ENCODE data around the gene RAB11B.
A peak's percentile ranks its signal among the peaks of the same experiment; 100 is the strongest.
"Not testable (repeated sequence)": the region's sequence is repeated elsewhere in the genome, so short reads cannot be mapped to it uniquely, and the experiment has no call there.

Gene RAB11B

DNA sequence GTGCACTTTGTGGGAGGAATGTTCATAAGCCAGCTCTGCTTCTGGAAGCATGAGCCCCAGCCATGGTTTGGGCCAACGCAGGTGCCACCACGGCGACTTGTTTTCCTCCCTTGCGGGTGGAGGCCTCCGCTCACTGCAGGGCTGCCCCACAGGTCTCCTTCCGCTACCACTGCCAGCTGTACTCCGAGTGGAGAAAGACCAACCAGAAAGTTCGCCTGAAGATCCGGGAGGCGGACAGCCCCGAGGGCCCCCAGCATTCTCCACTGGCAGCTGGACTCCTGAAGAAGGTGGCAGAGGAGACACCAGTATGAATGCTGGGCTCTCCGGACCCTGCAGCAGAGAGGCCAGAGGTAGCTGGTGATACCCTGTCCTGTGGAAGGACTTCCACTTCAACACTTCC lies 48.1 kb downstream of the RAB11B start:
- Histone ChIP-seq H3K4me1 (ENCODE audit: control insufficient read depth, insufficient read depth, low read length) (peaks cover 10% of the 10 kb centered on the region), H3K27me3 (ENCODE audit: control insufficient read depth, insufficient read depth, low read length) (no peaks in the 10 kb centered on the region), H3K27ac (ENCODE audit: low read depth, low read length) (no peak overlapping the region), H3K36me3 (ENCODE audit: control insufficient read depth, insufficient read depth, low read length) (no peaks in the 10 kb centered on the region), H3K4me3 (ENCODE audit: low read depth, low read length) (no peak overlapping the region), H3K9ac (ENCODE audit: low read length) (no peak overlapping the region), H3K9me3 (ENCODE audit: control insufficient read depth, insufficient read depth, low read depth, low read length) (no peaks in the 10 kb centered on the region)

DNA sequence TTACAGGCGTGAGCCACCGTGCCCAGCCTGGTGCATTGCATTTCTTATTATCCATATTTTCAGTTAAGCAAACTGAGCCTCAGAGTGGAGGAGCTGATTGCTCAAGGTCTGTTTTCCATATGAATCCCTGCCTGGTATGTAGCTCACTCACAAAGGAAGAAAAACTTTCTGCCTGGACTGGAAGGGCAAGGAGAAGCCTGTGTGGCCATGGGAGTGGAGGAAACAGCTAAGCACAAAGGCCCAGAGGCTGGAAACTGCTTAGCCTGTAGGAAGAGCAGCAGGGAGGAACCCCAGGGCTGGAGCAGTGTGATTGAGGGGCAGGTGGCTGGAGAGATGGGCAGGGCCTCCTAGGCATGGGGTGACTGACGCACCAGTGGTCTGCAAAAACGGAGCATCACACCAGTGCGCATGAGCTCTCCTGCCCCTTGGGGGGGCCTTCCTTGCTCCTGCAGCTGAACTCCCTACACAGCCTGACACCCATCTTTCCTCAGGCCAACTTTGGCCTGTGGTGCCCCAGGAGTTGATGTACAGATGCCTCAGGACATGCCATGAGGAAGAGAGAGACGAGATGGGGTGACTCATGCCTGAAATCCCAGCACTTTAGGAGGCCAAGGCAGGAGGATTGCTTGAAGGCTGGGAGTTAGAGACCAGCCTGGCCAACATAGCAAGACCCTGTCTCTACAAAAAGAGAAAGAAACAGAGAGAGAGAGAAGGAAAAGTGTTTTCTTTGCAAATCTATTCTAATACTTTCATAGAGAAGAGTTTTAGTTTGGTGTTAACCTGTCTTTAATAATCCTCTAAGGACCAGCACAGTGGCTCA lies 51.8 kb downstream of the RAB11B start:
- Histone ChIP-seq H3K9me3 (ENCODE audit: control insufficient read depth, insufficient read depth, low read depth, low read length) (no peaks in the 10 kb centered on the region), H3K36me3 (ENCODE audit: control insufficient read depth, insufficient read depth, low read length) (peaks cover 9% of the 10 kb centered on the region), H3K9ac (ENCODE audit: low read length) (no peak overlapping the region), H3K27me3 (ENCODE audit: control insufficient read depth, insufficient read depth, low read length) (no peaks in the 10 kb centered on the region), H3K4me3 (ENCODE audit: low read depth, low read length) (no peak overlapping the region), H3K4me1 (ENCODE audit: control insufficient read depth, insufficient read depth, low read length) (peaks cover 16% of the 10 kb centered on the region), H3K27ac (ENCODE audit: low read depth, low read length) (peak overlapping the region; percentile 55; the same call in 1 of the 2 replicates)

DNA sequence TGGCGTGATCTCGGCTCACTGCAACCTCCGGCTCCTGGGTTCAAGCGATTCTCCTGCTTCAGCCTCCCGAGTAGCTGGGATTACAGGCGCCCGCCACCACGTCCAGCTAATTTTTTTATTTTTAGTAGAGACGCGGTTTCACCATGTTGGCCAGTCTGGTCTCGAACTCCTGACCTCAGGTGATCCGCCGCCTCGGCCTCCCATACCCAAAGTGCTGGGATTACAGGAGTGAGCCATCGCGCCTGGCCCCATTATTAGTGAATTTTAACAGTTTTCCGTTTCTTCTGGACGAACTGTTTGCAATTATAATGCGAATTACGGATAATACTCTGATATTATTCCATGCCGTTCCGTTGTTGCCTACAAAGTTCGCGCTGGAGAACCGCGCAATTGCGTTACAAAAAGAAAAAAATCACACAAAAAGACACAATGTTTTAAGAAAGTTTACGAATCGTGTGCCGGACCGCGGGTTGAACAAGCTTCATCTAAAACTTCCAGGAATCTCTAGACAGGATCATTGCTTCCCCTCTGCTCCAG lies 54.0 kb downstream of the RAB11B start:
- H3K36me3 ChIP-seq (ENCODE audit: control insufficient read depth, insufficient read depth, low read length): peaks cover 14% of the 10 kb centered on the region
- H3K4me3 ChIP-seq (ENCODE audit: low read depth, low read length): peak overlapping the region; percentile 95
- H3K4me1 ChIP-seq (ENCODE audit: control insufficient read depth, insufficient read depth, low read length): peaks cover 31% of the 10 kb centered on the region
- H3K9me3 ChIP-seq (ENCODE audit: control insufficient read depth, insufficient read depth, low read depth, low read length); H3K27me3 ChIP-seq (ENCODE audit: control insufficient read depth, insufficient read depth, low read length): not testable (repeated sequence)
- peak overlapping the region; percentile 98 for H3K9ac ChIP-seq (ENCODE audit: low read length)
- peak overlapping the region; percentile 21; the same call in 1 of the 2 replicates for H3K27ac ChIP-seq (ENCODE audit: low read depth, low read length)

DNA sequence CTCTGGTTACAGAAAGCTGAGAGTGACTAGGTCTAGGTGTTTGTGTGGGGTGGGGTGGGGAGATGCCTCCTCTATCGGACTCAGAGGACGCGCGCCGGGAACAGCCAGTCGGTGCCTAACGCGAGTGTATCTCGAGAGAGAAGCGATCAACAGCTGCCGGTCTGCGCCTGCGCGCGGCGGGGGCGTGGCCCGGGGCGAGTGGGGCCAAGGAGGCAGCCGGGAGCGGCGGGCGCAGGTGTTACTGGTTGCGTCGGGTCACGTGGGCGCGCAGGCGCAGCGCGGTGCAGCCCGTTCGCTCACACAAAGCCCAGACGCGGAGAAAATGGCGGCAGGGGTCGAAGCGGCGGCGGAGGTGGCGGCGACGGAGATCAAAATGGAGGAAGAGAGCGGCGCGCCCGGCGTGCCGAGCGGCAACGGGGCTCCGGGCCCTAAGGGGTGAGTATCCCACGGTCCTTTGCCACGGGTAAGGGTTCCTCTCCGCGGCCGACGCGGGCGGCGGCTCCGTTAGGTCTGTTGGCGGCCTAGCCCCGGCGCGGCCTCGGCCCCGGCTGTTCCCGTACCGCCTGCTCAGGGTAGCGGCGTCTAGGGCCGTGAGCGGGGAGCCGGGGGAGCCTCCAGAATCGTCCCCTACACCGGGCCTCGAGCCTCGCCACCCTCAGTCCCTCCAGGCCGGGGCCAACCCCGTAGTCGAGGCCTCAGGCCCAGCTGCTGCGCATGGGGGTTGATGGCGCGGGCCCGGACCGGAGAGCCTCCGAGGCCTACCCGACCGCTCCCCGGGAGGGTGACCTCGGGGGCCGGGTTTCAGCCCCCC lies 54.7 kb downstream of the RAB11B start, which contains the start of gene HNRNPM:
Gene HNRNPM, plus strand, starts transcription at position 299 of the 811 bp plus-strand sequence. Its CDS starts 24 bp downstream, at position 323.
- Histone ChIP-seq H3K36me3 (ENCODE audit: control insufficient read depth, insufficient read depth, low read length) (peaks cover 16% of the 10 kb centered on the region), H3K4me3 (ENCODE audit: low read depth, low read length) (peak within 1 kb of the TSS; percentile 95), H3K27ac (ENCODE audit: low read depth, low read length) (peak within 1 kb of the TSS; percentile 99), H3K9me3 (ENCODE audit: control insufficient read depth, insufficient read depth, low read depth, low read length) (no peaks in the 10 kb centered on the region), H3K27me3 (ENCODE audit: control insufficient read depth, insufficient read depth, low read length) (no peaks in the 10 kb centered on the region), H3K4me1 (ENCODE audit: control insufficient read depth, insufficient read depth, low read length) (peaks cover 36% of the 10 kb centered on the region), H3K9ac (ENCODE audit: low read length) (peak within 1 kb of the TSS; percentile 98)

DNA sequence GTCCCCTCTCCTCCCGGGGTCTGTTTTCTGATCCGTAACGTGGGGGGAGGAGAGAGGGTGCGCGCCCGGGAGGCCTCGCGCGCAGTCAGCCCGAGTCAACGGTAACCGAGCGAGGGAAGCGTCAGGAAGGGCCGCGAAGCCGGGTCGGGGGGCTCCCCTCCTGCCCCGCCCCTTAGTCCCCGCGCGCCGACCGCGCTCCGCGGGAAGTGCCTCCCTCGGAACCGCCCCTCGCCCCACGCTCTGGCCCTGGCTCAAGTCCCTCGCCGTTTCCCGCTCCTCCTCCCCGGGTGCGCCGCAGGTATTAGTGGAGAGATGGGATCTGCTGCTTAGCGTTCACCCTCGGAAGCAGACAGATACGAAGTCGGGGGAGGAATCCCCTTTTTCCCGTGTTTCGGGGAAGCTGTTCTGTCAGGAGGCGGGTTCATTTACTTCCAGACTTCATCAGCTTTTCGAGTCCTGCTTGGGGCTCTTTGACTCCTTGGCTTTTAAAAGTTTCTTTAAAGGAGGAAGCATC lies 55.4 kb downstream of the RAB11B start:
- Histone ChIP-seq H3K27ac (ENCODE audit: low read depth, low read length) (peak overlapping the region; percentile 99), H3K4me3 (ENCODE audit: low read depth, low read length) (peak overlapping the region; percentile 95), H3K27me3 (ENCODE audit: control insufficient read depth, insufficient read depth, low read length) (no peaks in the 10 kb centered on the region), H3K36me3 (ENCODE audit: control insufficient read depth, insufficient read depth, low read length) (peaks cover 16% of the 10 kb centered on the region), H3K9ac (ENCODE audit: low read length) (peak overlapping the region; percentile 98), H3K4me1 (ENCODE audit: control insufficient read depth, insufficient read depth, low read length) (peaks cover 41% of the 10 kb centered on the region), H3K9me3 (ENCODE audit: control insufficient read depth, insufficient read depth, low read depth, low read length) (no peaks in the 10 kb centered on the region)

DNA sequence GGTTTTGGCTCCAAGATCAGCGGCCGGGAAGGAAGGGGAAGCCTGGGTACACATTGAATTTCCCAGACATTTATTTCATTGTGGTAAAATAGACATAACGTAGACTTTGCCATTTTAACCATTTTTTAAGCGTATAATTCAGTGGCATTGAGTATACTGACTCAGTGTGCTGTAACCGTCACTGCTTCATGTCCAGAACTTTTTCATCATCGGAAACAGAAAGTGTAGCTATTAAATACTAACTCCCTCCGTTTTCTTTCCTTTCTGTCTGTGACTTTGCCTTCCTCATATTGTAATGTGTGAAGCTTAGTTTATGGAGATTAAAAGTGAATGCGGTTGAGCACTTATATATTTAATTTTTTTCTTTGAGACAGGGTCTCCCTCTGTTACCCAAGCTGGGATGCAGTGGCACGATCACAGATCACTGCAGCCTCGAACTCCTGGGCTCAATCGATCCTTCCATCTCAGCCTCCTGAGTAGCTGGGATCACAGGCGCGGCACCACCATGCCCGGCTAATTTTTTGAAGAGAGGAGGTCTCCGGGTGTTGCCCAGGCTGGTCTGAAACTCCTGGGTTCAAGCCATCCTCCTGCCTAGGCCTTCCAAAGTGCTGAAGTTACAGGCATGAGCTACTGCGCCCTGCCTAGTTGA lies 56.0 kb downstream of the RAB11B start:
- Histone ChIP-seq H3K9me3 (ENCODE audit: control insufficient read depth, insufficient read depth, low read depth, low read length) (no peaks in the 10 kb centered on the region), H3K27me3 (ENCODE audit: control insufficient read depth, insufficient read depth, low read length) (no peaks in the 10 kb centered on the region), H3K9ac (ENCODE audit: low read length) (peak overlapping the region; percentile 98), H3K4me3 (ENCODE audit: low read depth, low read length) (peak overlapping the region; percentile 95), H3K36me3 (ENCODE audit: control insufficient read depth, insufficient read depth, low read length) (peaks cover 16% of the 10 kb centered on the region), H3K27ac (ENCODE audit: low read depth, low read length) (no peak overlapping the region; the same call in 1 of the 2 replicates), H3K4me1 (ENCODE audit: control insufficient read depth, insufficient read depth, low read length) (peaks cover 41% of the 10 kb centered on the region)

DNA sequence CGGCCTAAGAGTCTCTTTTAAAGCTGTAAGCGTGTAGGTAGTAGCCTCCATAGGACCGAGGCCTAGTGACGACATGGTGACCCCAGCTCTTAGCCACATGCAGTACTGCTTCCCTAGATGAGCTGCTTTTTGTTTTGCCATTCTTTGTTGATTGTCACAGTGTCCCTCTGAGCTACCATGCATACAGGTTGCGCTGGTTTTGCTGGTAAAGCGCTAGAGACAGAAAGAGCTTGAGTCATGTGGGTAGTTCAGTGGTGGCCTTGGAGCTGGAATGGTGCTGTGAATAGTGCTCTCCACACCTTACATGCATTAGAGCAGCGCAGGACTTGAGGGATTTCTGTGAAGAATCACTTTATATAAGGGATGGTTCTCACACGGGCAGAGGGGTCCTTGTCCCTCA lies 59.7 kb downstream of the RAB11B start:
- Histone ChIP-seq H3K4me3 (ENCODE audit: low read depth, low read length) (peak overlapping the region; percentile 3), H3K9me3 (ENCODE audit: control insufficient read depth, insufficient read depth, low read depth, low read length) (no peaks in the 10 kb centered on the region), H3K27ac (ENCODE audit: low read depth, low read length) (no peak overlapping the region), H3K4me1 (ENCODE audit: control insufficient read depth, insufficient read depth, low read length) (peaks cover 47% of the 10 kb centered on the region), H3K36me3 (ENCODE audit: control insufficient read depth, insufficient read depth, low read length) (peaks cover 34% of the 10 kb centered on the region), H3K27me3 (ENCODE audit: control insufficient read depth, insufficient read depth, low read length) (no peaks in the 10 kb centered on the region), H3K9ac (ENCODE audit: low read length) (no peak overlapping the region)

DNA sequence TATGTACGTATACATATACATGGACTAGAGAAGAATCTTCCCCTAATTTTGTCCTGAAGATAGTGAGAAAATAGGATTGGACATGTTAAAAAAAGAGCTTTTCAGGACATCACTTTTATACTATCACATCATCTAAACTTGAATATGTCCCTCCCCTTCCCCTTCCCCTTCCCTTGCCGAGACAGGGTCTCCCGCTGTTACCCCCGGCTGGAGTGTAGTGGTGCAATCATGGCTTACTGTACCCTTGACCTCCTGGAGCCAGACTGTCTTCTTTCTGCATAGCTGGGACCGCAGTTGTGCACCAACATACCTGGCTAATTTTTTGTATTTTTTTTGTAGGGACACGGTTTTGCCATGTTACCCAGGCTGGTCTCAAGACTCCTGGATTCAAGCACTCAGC lies 61.2 kb downstream of the RAB11B start:
- no peak overlapping the region for H3K9ac ChIP-seq (ENCODE audit: low read length)
- H3K36me3 ChIP-seq (ENCODE audit: control insufficient read depth, insufficient read depth, low read length): peaks cover 44% of the 10 kb centered on the region
- H3K4me1 ChIP-seq (ENCODE audit: control insufficient read depth, insufficient read depth, low read length): peaks cover 56% of the 10 kb centered on the region
- H3K9me3 ChIP-seq (ENCODE audit: control insufficient read depth, insufficient read depth, low read depth, low read length): no peaks in the 10 kb centered on the region
- no peaks in the 10 kb centered on the region for H3K27me3 ChIP-seq (ENCODE audit: control insufficient read depth, insufficient read depth, low read length)
- H3K4me3 ChIP-seq (ENCODE audit: low read depth, low read length): no peak overlapping the region
- H3K27ac ChIP-seq (ENCODE audit: low read depth, low read length): peak overlapping the region; percentile 42; the same call in 1 of the 2 replicates

DNA sequence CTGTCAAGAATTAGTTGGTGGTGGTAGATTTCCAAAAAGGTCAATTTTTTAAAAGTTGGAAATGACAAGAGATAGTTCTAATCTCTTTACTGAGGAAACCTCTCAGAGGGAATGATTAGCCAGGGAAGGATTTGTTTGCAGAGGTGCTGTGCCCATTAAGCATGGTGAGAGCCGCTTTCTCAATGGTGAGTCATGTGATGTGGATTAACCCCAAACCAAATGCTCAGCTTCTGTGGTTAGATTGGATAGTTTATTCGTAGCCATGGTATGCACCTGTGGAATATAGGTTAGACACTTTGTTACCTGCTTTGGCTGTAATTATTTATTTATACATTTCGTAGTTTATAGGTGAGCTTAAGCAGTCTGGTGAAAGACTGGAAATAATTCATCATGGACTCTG lies 61.7 kb downstream of the RAB11B start:
- Histone ChIP-seq H3K36me3 (ENCODE audit: control insufficient read depth, insufficient read depth, low read length) (peaks cover 44% of the 10 kb centered on the region), H3K4me1 (ENCODE audit: control insufficient read depth, insufficient read depth, low read length) (peaks cover 55% of the 10 kb centered on the region), H3K27ac (ENCODE audit: low read depth, low read length) (peak overlapping the region; percentile 42; the same call in 1 of the 2 replicates)

DNA sequence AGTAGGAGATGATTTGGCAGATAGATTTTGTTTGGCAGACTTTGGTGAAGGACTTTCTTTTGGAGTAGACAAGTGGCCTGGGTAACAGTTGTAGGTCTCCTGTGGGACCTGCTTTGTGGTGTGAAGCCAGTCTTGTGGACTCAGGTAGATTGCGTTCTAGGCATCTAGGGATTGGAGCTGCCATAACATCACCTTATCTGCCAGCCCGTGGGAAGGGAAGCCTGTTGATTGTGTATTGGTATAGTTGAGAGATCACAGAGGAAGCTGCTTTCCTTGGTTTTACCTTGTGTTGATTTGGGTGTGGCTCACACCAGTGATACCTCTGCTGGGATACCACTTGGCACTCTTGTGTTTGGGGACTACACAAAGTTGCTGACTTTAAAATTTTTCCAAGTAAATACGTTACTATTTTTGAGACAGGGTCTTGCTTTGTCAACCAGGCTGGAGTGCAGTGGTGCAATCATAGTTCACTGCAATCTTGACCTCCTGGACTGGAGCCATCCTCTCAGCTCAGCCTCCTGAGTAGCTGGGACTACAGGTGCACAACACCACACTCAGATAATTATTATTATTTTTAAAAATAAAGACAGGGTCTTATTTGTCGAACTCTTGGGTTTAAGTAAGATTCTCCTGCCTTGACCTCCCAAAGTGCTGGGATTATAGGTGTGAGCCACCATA lies 62.4 kb downstream of the RAB11B start:
- peaks cover 52% of the 10 kb centered on the region for H3K4me1 ChIP-seq (ENCODE audit: control insufficient read depth, insufficient read depth, low read length)
- no peak overlapping the region for H3K4me3 ChIP-seq (ENCODE audit: low read depth, low read length)
- H3K36me3 ChIP-seq (ENCODE audit: control insufficient read depth, insufficient read depth, low read length): peaks cover 45% of the 10 kb centered on the region
- no peak overlapping the region for H3K9ac ChIP-seq (ENCODE audit: low read length)
- no peaks in the 10 kb centered on the region for H3K27me3 ChIP-seq (ENCODE audit: control insufficient read depth, insufficient read depth, low read length)
- H3K9me3 ChIP-seq (ENCODE audit: control insufficient read depth, insufficient read depth, low read depth, low read length): no peaks in the 10 kb centered on the region
- no peak overlapping the region for H3K27ac ChIP-seq (ENCODE audit: low read depth, low read length)

More for the DNA sequence above, 61.7 kb downstream of the RAB11B start:
- Histone ChIP-seq H3K27me3 (ENCODE audit: control insufficient read depth, insufficient read depth, low read length) (no peaks in the 10 kb centered on the region), H3K4me3 (ENCODE audit: low read depth, low read length) (no peak overlapping the region), H3K9me3 (ENCODE audit: control insufficient read depth, insufficient read depth, low read depth, low read length) (no peaks in the 10 kb centered on the region), H3K9ac (ENCODE audit: low read length) (no peak overlapping the region)

Data from HUES6 (cell line).